Hindlimb muscle (tissue), 1 donor: ENCODE measurements around the gene KANSL1L. TPM values are rescaled to one million over a fixed set of nuclear protein-coding genes. Genes with fewer than 3 reads are reported as not detected.

Experiments
- DNase-seq: peaks from one replicate; pipeline ENCODE4 v3.0.0-alpha.2; 2013
- polyA plus RNA-seq: library from polyadenylated mRNA; unstranded; fragments of 120-200 nt; gene quantifications from one replicate; pipeline ENCODE4 v1.2.1, GENCODE V29; 2013; ENCODE audit not compliant: insufficient read length

Gene KANSL1L
- polyA plus RNA-seq, 1 donor: 19.0 TPM

DNA sequence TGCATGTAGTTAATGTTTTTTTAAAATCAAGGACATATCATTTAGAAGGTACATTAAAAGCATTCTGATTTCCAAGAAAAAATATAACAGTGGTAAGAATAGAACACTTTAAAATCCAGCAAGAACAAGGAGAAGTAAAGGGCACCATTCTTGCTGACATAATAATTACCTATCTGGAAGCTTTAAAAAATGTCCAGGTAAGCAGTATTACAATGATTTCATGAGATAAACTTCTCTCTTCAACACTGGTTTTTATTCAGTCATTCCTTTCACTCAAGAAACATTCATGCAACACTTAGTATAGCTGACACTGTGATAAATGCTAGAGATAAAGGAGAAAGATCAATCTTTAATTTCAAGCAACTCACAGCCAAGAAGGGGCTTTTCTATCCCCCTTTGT is 2.9 kb upstream of the KANSL1L start:
- no peak for DNase-seq

DNA sequence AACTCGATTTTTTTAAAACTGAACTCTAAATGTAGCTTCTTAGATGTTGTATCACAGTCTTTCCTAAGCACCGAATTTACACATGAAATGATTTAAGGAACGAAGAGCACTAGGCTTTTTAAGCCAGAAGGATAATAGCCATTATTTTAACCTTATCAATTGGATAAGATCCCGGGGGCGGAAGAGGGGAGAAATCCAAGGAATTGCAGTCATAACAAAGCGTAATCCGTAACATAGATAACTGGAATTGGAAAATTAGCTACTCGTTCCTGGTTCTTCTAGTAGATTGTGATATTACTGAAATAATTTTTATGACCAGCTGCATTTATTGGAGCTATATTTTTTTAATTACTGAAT is 988 bp upstream of the KANSL1L start:
- no peak for DNase-seq

DNA sequence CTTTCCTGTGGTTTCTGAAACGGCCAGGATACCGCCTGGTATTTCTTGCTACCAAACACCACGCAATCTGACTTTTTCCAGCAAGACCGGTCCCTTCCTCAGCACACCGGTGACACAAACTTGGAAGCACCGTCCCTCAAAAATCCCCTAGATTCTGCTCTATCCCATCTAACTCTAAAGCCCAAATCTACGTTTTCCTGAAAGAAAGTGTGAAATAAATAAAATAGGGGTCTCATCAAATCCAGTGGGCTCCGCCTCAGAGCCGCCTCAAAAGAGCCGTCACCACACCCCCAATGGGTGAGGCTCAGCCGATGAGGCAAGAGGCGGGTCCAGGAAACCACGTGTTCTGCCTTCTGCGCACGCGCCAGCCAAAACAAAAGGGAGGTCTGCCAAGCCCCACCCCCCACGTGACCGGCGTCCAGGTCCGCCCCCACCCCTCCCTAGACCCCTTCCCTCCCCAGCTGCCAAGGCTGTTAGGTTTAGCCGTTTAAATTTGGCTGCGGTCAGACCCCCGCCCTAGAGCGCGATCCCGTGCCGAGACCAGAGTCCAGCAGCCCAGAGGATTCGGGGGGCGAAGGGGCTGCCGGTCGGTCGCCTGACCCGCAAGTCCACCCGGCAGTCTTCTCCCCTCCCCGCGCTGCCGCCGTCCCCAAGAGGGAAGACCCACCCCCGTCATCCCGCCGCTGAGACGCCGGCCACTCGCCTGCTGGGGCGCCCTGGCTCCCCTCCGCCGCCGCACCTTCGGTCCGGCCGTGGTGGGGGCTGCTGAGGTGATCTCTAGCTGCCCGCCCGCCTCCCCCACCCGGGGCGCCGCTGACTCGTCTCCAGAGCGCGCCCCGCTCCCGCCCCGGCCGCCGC is 534 bp downstream of the KANSL1L start:
- DNase-seq: peak; percentile 95

DNA sequence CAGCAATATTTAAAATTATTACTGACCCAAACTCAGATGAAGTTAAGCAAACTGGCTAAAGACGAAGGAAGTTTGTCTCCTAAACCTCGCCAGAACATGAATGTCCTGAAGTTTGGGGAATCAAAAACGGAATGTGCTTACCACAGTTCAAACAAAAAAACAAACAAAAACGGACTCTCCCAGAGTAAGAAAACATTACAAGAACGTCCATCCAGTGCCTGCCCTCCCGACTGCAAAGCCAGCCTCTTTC is 1.1 kb downstream of the KANSL1L start:
- no peak for DNase-seq

DNA sequence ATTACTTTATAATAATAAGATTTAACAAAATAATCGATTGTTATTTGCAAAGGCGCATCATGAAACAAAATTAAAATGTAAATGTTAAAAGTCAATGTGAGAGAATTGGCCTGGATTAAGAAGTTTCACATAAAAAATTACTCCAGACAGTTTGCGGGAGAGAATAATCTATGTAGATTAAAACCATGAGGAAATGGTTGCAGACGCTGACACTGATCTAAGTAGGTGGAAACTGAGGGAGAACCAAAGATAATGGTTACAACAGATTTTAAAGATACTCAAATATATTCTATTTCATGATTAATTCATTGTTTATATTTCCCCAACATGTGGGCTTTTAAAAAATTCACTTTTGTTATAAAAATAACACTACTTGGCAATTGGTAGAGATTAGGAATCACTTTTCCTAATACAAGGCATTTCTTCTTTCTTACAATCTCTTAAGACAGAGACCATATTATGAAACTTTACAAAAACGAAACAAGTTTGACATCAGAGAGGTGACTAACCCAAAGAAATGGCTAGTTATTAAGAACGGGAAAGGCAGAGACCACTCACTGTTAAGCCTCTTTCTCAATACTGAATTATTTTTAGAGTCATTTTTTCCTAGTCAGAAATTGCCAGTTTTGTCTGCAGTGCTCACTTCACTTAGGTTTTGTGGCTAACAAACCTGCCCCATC is 1.6 kb downstream of the KANSL1L start:
- DNase-seq: no peak

DNA sequence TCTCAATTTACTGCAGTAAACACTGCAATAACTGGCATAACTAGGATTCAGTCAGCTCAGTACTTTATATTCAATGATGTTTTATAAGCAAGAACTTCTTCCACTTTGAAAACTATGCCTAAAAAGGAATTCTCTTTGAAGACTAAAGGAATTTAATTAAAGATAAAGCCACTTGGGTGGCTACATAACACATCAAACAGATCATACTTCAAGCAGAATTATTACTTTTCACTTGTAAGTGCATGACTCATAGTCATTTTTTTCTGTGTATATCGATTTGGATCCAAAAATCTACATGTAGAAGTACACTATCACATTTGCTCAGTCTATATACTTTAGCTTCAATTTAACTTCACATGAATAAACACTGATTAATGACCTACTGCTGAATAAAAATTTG is 4.0 kb downstream of the KANSL1L start:
- no peak for DNase-seq

DNA sequence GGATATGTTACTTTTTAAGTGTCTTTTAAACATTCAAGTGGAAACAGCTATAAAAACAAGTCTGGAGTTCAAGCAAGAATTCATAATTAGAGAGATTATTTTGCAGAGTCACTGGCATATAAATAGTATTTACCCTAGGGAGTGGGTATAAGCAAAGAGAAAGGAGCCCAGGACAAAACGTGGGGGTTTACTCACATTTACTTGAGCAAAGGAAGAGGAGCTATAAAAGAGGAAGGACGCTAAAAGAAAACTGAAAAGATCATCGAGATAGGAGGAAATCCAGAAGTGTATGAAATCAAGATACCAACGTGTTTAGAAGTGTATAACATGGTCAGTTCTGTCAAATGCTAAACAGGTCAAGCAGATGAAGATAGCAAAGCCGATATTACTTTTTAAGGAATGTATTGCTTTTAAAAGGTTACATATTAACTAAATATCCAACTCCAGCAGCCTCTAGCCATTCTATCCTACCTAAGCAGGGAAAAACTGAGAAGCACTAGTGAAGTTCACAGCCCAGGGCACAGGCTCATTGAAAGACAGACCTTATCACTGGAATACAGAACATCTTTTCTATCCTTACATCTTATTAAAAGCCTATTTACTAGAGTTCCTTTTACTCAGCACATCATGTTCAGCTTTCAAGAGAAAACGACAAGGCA is 8.6 kb downstream of the KANSL1L start:
- no peak for DNase-seq

DNA sequence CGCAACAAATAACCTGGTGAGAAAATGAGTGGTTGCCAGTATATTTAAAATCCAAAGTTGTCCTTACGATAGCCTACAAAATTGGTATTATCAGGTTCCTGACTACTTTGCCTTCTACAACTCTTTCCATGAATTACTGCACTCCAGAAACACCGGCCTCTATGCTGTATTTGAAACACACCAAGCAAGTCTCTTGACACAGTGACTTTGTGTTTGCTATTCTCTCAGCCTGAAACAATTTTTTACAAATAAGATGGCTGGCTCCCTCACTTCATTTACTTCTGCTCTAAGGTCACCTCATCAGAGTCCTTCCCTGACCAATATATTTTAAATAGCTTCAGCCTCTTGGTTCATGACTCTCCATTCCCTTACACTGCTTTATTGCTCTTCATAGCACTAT is 12.2 kb downstream of the KANSL1L start:
- DNase-seq: no peak

DNA sequence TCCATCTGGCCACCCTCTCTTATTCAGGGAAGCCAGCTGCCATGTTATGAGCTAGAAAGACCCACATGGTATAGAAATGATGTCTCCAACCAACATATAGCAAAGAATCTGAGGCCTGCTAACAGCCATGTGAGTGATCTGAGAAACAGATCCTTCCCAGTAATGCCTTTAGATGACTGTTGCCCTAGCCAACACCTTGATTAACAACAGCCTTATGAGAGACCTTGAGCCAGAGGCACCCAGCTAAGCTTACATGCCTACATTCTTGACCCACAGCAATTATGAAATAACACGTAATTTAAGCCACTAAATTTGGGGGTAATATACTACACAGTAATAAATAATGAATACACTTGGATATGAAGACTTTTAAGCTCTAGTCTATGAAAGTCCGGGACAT is 13.0 kb downstream of the KANSL1L start:
- no peak for DNase-seq

DNA sequence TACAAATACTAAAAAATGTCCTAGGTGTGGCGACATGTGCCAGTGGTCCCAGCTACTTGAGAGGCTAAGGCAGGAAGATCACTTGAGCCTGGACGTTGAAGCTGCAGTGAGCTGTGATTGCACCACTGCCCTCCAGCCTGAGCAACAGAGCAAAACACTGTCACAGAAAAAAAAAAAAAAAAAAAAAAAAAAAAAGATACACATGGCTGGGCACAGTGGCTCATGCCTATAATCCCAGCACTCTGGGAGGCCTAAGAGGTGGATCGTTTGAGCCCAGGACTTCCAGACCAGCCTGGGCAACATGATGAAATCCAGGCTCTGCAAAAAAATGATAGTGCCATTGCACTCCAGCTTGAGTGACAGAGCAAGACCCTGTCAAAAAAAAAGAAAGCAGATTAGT is 13.7 kb downstream of the KANSL1L start:
- DNase-seq: no peak

DNA sequence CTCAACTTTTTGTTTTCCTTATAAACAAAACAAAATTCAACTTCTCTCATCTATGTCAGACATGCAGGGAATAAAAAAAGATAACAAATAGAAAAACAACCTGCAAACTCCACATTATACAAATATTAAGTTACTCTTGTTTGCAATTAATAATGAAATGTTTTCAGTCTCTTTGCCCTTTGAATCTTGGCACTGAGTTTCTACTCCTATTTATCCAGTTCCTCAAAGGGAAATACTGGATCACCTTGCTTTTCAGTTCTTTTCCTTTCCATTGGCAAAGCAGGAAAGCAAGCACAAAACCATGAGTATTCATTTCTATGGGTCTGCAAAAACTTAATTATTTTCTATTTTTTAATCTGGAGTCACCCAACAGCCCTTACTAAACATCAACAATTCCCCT is 23.6 kb downstream of the KANSL1L start:
- DNase-seq: no peak

DNA sequence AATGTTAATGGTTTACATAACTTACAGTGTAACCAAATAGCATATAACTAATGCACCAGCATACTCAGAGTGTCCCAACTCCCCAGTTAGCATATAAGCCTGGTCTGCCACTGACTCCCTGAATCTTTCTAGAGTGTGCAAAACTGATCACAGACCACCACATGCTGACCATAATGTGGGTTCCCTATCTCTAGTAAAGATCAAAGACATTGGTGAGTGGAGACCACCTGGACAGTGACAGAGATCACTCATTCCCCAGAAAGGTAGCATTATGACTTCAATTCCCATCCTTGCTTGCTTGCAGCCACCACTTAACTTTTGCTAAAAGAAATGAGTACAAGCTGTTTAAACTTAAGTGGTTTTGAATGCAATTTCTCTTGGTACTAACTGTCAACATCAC is 39.0 kb downstream of the KANSL1L start:
- no peak for DNase-seq

DNA sequence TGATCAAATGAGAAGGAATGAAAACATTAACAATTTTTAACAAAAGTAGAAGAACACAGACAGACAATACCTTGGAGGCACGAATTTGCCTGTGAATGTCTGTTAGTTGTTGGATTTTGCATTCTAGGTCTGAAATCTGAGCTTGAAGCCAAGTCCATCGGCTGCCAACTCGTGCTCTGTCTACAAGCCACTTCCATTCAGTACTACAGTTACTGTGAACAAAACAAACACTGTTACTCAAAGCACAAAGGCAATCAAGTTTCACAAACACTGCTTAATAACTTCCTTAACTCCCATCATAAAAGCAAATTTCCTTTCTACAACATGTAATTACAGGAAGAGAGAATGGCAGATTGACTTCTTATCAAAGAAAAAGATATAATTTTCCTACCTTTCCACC is 42.2 kb downstream of the KANSL1L start:
- no peak for DNase-seq

DNA sequence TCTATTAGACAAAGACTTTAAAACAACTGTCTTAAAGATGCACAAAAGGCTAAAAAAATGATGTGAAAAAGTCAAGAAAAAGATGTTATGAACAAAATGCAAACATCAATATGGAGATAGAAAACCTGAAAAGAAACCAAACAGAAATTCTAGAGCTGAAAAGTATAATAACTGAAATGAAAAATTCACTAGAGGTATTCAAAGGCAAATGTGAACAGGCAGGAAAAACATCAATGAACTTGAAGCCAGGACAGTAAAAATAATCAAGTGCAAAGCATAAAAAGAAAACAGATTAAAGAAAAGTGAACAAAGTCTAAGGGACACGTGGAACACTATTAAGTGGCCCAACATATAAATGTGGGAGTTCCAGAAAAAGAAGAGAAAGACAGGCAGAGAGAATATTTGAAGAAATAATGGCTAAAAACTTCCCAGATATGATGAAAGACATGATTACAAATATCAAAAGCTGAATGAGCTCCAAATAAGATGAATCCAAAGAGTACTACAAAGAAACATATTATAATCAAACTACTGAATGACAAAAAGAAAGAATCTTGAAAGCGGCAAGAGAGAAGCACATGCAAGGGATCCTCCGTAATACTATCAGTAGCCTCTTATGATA is 57.5 kb downstream of the KANSL1L start:
- DNase-seq: no peak

DNA sequence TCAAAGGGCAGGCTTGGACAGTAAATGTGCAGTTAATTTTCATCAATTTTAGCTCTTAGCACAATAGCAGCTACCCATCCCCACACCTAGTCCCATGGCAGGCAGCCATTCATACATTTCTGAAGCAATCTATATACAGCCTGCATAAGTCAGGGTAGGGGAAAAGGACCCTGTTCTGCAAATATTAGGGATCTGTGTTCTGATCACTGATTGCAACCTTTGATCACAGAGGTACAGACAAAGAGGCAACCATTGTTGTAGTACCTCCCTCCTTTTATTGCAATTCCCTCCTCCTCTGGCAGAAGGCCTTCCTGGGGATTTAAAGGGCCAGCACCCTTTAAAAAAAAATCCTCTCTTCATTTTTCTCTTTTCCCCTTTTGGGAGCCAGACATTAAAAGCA is 58.3 kb downstream of the KANSL1L start:
- DNase-seq: no peak

DNA sequence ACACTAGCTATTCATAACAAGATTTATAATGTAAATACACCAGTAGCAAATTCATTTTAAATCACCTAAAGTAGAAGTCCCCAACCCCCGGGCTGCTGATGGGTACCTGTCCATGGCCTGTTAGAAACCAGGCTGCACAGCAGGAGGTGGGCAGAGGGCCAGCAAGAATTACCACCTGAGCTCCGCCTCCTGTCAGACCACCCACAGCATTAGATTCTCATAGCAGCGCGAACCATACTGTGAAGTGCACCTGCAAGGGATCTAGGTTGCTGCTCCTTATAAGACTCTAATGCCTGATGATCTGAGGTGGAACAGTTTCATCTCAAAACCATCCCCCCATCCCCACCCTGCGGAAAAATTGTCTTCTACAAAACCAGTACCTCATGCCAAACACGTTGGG is 71.3 kb downstream of the KANSL1L start:
- DNase-seq: no peak

DNA sequence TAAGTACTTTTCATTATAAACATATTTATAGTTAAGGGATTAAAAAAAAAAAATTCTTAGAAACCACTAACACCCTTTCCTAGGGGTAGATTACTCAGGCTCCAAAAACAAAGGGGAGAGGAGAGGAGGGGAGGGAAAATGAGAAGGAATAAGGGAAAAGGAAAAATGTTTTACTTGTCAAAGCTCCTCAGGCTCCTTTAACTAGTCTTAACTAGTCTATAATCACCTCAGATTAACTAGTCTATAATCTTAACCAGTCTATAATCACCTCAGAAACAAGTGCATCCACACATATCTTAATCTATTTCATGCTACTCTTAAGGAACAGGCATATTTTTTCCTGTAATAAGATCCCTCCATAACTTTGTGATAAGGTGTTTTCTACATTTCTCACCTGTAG is 76.4 kb downstream of the KANSL1L start:
- no peak for DNase-seq

DNA sequence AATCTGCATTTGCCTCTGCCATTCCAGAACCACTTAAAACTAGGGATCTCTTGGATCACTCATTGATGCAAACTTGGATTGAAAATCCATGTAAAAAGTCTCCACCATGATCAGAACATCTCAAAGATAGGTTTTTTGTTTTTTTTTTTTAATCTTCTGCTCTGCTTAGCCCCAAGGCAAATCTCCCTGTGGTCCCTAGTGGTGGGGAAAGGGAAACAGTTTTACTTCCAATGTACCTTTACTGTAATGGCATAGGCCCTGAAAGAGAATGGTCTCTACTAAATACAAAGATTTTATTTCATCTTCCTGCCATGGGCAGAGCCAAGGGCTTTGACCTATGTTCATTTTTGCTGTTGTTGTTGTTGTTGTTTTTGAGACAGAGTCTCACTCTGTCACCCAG is 78.4 kb downstream of the KANSL1L start:
- no peak for DNase-seq

DNA sequence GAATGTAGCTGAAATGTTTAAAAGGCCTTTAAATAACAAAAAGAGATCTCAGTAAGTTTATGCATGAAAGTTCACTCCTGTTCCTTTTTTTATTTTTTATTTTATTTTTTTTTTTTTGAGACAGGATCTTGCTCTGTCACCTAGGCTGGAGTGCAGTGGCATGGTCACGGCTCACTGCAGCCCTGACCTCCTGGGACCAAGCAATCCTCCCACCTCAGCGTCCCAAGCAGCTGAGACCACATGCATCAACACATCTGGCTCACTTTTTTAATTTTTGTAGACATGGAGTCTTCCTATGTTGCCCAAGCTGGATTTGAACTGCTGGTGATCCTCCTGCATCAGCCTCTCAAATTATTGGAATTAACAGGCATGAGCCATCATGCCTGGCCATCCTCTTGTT is 84.3 kb downstream of the KANSL1L start:
- DNase-seq: no peak

DNA sequence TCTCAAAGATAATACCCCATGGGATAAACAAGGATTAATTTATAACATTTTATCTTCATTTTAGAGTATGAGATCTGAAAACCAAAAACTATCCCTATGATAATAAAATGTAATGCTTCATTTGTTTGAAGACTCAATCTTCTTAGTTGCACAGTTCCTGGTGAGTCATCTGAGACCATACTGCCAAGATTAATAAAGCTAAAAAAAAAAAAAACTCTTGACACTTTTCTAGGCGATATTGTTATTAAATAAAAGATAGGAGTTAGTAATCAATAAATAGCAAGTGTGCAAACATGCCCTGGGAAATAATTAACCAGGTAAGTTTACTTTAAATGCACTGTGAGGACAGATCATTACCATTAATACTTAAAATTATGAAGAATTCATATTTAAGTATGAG is 84.9 kb downstream of the KANSL1L start:
- no peak for DNase-seq

DNA sequence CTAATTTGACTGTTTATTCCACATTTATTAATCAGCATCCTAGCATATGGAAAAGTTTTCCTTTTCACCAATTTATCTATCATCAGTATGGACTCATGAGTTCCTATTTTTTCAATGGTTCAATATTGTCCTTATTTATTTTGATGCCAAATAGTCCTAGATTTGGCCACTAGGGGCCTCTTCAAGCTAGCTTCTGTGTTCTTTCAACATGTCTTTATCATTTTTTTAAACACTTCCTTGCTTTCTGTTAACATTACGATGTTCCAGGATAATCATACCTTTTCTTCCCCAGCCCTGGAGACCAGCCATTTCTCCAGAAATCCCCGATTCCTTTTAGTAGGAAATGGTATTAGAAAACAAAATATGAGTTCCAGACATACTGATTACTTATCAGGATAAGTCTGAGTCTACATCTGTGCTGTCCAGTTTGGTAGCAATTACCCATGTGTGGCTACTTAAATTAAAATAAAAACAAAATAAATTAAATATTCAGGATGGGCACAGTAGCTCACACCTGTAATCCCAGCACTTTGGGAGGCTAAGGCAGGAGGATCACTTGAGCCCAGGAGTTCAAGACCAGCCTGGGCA is 98.2 kb downstream of the KANSL1L start:
- DNase-seq: peak; percentile 11

DNA sequence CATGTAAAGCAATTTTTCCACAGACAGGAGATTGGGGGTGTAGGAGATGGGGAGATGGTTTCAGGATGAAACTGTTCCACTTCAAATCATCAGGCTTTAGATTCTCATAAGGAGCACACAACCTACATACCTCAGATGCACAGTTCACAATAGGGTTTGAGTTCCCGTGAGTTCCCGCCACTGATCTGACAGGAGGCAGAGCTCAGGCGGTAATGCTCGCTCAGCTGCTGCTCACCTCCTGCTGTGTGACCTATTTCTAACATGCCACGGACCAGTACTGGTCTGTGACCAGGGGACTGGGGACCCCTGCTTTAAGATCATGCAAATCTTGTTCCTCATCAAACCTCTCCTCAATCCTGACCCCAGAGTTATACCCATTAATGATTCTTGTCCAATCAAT is 98.7 kb downstream of the KANSL1L start:
- DNase-seq: no peak

DNA sequence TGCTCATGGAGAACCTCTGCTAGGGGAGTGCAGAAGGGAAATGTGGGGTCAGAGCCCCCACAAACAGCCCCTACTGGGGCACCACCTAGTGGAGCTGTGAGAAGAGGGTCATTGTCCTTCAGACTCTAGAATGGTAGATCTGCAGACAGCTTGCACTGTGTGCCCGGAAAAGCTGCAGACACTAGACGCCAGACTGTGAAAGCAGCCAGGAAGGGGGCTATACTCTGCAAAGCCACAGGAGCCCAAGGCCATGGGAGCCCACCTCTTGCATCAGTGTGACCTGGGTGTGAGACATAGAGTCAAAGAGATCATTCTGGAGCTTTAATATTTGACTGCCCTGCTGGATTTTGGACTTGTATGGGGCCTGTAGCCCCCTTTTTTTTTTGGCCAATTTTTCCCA is 107.9 kb downstream of the KANSL1L start:
- no peak for DNase-seq
